ENCODE data around the gene ORC3. TPM values are rescaled to one million over a fixed set of nuclear protein-coding genes. Genes with fewer than 3 reads are reported as not detected.

ORC3 gene
- total and polyA plus RNA-seq, 2 of the 4 experiments (the other 2 are of a cell fraction) = 22.3 to 30.6 TPM

- Histone ChIP-seq H3K23ac (ENCODE audit: low read depth, low read length) (no peak overlapping the region), H2BK120ac (ENCODE audit: low read depth, low read length) (no peak overlapping the region), H3K9ac (ENCODE audit: low read depth, low read length) (no peak overlapping the region), H3K4ac (ENCODE audit: low read depth, low read length) (no peak overlapping the region), H3K27ac (ENCODE audit: insufficient read depth, low read length) (no peak overlapping the region), H3K9me3 (ENCODE audit: control insufficient read depth, insufficient read depth, low read length) (no peaks in the 10 kb centered on the region), H2BK5ac (ENCODE audit: low read depth, low read length, poor library complexity, severe bottlenecking) (no peak overlapping the region), H2AFZ (replicated peaks; ENCODE audit: low read length, poor library complexity) (no peak overlapping the region), H2AK9ac (replicated peaks; ENCODE audit: low read depth, low read length, poor library complexity) (no peak overlapping the region), H3K14ac (replicated peaks; ENCODE audit: low read depth, low read length) (no peak overlapping the region), H3K9me1 (ENCODE audit: insufficient read depth, low read length) (peaks cover 5% of the 10 kb centered on the region; the same call in 1 of the 2 replicates), H4K91ac (ENCODE audit: insufficient read depth, low read depth, low read length) (no peak overlapping the region), H3K27me3 (ENCODE audit: control insufficient read depth, insufficient read depth, low read length) (no peaks in the 10 kb centered on the region), H3K79me1 (ENCODE audit: low read depth in 1 of 2, low read length in 2 of 2) (peaks cover 2 to 31% of the 10 kb centered on the region in 2 experiments; a peak in 3 of 4 replicates), H4K20me1 (ENCODE audit: insufficient read depth, low read length) (no peaks in the 10 kb centered on the region), H3K4me3 (ENCODE audit: insufficient read depth, low read depth, low read length) (no peak overlapping the region), H4K8ac (ENCODE audit: low read depth in 2 of 2, low read length in 2 of 2) (no peak overlapping the region), H2BK15ac (ENCODE audit: low read depth, low read length) (no peak overlapping the region), H2BK20ac (ENCODE audit: low read depth, low read length) (no peak overlapping the region), H3K18ac (ENCODE audit: low read depth, low read length) (no peak overlapping the region), H3K4me1 (ENCODE audit: control insufficient read depth, insufficient read depth, low read length) (peaks cover 8% of the 10 kb centered on the region), H3K56ac (ENCODE audit: extremely low read depth, insufficient read depth, low read length) (no peak overlapping the region), H3K36me3 (ENCODE audit: control insufficient read depth, insufficient read depth, low read length) (peaks cover 22% of the 10 kb centered on the region), H2AK5ac (ENCODE audit: low read depth, low read length) (no peak overlapping the region), H4K5ac (ENCODE audit: low read depth, low read length) (no peak overlapping the region), H3K4me2 (ENCODE audit: low read depth, low read length) (no peak overlapping the region)
- no CpG with 5 or more reads among the region's 3 CpGs for WGBS, 2 experiments (ENCODE audit: extremely low coverage in 2 of 2, insufficient read length in 1 of 2)
- BruUV-seq (replicated peaks) = no TSS peak
- ChIA-PET POLR2A (ENCODE audit: unreplicated experiment) (no interaction called here), CTCF (interaction anchor here (0.6 kb wide), 1 partner anchor 14 kb away, joined by 7 read pairs; no protein-coding TSS in a partner anchor)
- TF ChIP-seq RFX5 (IDR thresholded peaks at IDR 0.05; ENCODE audit: low read depth, low read length) (no peak), NFE2L2 (IDR thresholded peaks at IDR 0.05; ENCODE audit: low read depth, low read length) (no peak), BHLHE40 (IDR thresholded peaks at IDR 0.05; ENCODE audit: low read depth, low read length) (no peak), CHD1 (IDR thresholded peaks at IDR 0.05; ENCODE audit: low read depth, low read length) (no peak), SMC3 (IDR thresholded peaks at IDR 0.05; ENCODE audit: low read depth, low read length) (no peak), RAD21 (IDR thresholded peaks at IDR 0.05; ENCODE audit: low read length) (no peak), MAZ (IDR thresholded peaks at IDR 0.05; ENCODE audit: borderline replicate concordance, low read depth, low read length) (no peak), MXI1 (IDR thresholded peaks at IDR 0.05; ENCODE audit: borderline replicate concordance, low read depth, low read length) (no peak), POLR2A (IDR thresholded peaks at IDR 0.05; ENCODE audit: low read depth, low read length) (no peak), CEBPB (IDR thresholded peaks at IDR 0.05; ENCODE audit: low read depth, low read length) (no peak), MAFK (IDR thresholded peaks at IDR 0.05; ENCODE audit: low read depth, low read length) (no peak), ELK1 (IDR thresholded peaks at IDR 0.05; ENCODE audit: borderline replicate concordance, low read depth, low read length) (no peak), USF2 (IDR thresholded peaks at IDR 0.05; ENCODE audit: low read depth, low read length) (no peak), CTCF (conservative IDR thresholded peaks at IDR 0.05; ENCODE audit: low read depth, low read length) (no peak), RCOR1 (IDR thresholded peaks at IDR 0.05; ENCODE audit: insufficient replicate concordance, low read length) (no peak), FOS (IDR thresholded peaks at IDR 0.05; ENCODE audit: low read depth, low read length) (no peak)
- in situ Hi-C loops (cut with MboI; ENCODE audit: low sequenced_read_pairs) = no loop called here
- DNase-seq = no peak
- dilution Hi-C loops (cut with HindIII; ENCODE audit: low sequenced_read_pairs, unreplicated experiment) = no loop called here
- ATAC-seq (ENCODE audit: low read depth) = no peak
- intact Hi-C loops (cut with micrococcal nuclease) = no loop called here
Measured at GRCh38 chr6:87669051-87669450, 79.1 kb downstream of the ORC3 start.

Measured in IMR-90 (cell line).